Heart left ventricle (tissue), 16 donors: ENCODE data around the gene FA2H. TPM values are rescaled to one million over a fixed set of nuclear protein-coding genes. Genes with fewer than 3 reads are reported as not detected.

ENCODE experiments used
- ATAC-seq, 4 donors: fragments of 200-7000 bp; cut with Tn5 transposase; one replicate each; pipeline ENCODE4 v1.9.1; 2020 to 2022; ENCODE audit warnings: moderate library complexity in 4 of 4, mild to moderate bottlenecking in 3 of 4, moderate number of reproducible peaks in 1 of 4
- DNase-seq, 5 donors: peaks; one replicate each; pipeline ENCODE4 v3.0.0-alpha.2; 2020
- H3K27ac ChIP-seq, 12 donors: fragments of 200-600 bp; sonication (generic) in 4 of 12; one replicate each; pipeline versions ENCODE4 v1.5.0 to v1.8.0; 2016 to 2022; ENCODE audit warnings: mild to moderate bottlenecking in 2 of 12
- H3K27me3 ChIP-seq, 9 donors: fragments of 200-600 bp; sonication (generic) in 2 of 9; one replicate each; pipeline versions ENCODE4 v1.5.1 to v1.8.0; 2016 to 2022; ENCODE audit warnings: mild to moderate bottlenecking in 3 of 9
- H3K36me3 ChIP-seq, 9 donors: fragments of 200-600 bp; sonication (generic) in 2 of 9; one replicate each; pipeline versions ENCODE4 v1.5.0 to v1.8.0; 2018 to 2022; ENCODE audit warnings: mild to moderate bottlenecking in 2 of 9
- H3K4me1 ChIP-seq, 12 donors: fragments of 200-600 bp; sonication (generic) in 4 of 12; one replicate each; pipeline versions ENCODE4 v1.5.0 to v1.8.0; 2016 to 2022; ENCODE audit warnings: mild to moderate bottlenecking in 3 of 12
- H3K4me3 ChIP-seq, 12 donors: fragments of 200-600 bp; sonication (generic) in 4 of 12; one replicate each; pipeline versions ENCODE4 v1.5.0 to v1.8.0; 2017 to 2022; ENCODE audit warnings: mild to moderate bottlenecking in 9 of 12, moderate library complexity in 4 of 12
- H3K9me3 ChIP-seq, 12 donors: fragments of 200-600 bp; sonication (generic) in 4 of 12; one replicate each; pipeline versions ENCODE4 v1.5.0 to v1.8.0; 2016 to 2022; ENCODE audit warnings: mild to moderate bottlenecking in 1 of 12
- CTCF ChIP-seq, 12 donors: fragments of 200-600 bp; sonication (generic) in 4 of 12; IDR thresholded peaks; one replicate each; pipeline versions ENCODE4 v1.5.0 to v1.8.0; 2018 to 2022; ENCODE audit warnings: antibody characterized with exemption in 12 of 12, mild to moderate bottlenecking in 5 of 12
- POLR2A ChIP-seq, 2 donors: fragments of 450-650 bp; IDR thresholded peaks; one replicate each; pipeline ENCODE4 v1.6.1; 2017; ENCODE audit warnings: antibody characterized with exemption in 2 of 2, mild to moderate bottlenecking in 2 of 2, moderate library complexity in 2 of 2
- WGBS, 4 donors: extraction: QIAGEN DNeasy Blood & Tissue Kit in 2 of 4; methylation state at CpG; one replicate each; pipeline versions ENCODE4 v1.1.5 to v1.1.7; 2013 to 2018; 5-methylcytosine and 5-hydroxymethylcytosine counted together
- intact Hi-C, 10 donors: fragments of 100-400 bp; cut with DNase I; formaldehyde crosslinking; loops; one replicate each; pipeline versions ENCODE4 v1.11.1 to v1.14.2; 2022
- polyA plus RNA-seq, 2 donors: library from polyadenylated mRNA; stranded (reverse); fragments of 200-250 nt; gene quantifications; one replicate each; pipeline ENCODE4 v1.2.3, GENCODE V29; 2013
- total RNA-seq, 9 donors: library from RNA; depleted of rRNA in 2 of 9; stranded (reverse); fragments of >200 nt in 2 of 9; fragmentation: NEBNext Ultra II Directional in 3 of 9; extraction: Animal tissue kit (Norgen Biotek cat#: 25700) in 3 of 9; gene quantifications; one replicate each; pipeline versions ENCODE4 v1.1.0 to v1.2.4, GENCODE V29; 2016 to 2023
- donor health status: ischemic (EF 13 %, LVEDD 7.1; RV severe dilation, severe dysfunction).
- donor health status: healthy with polysubstance abuse.
- donor health status: DM: no; HTN: yes; CAD: no.
- donor health status: DM: no; HTN: no; CAD: no.
- donor health status: ischemic (EF 25% LVEDD 6.9; RV normal size, moderate dysfunction).
- donor health status: ischemic (EF 25% LVEDD 5.7; RV mildly dilated, moderate dysfunction).
- donor health status: healthy.
- donor health status: DM: yes; HTN: yes; CAD: no.
- donor health status: ischemic (EF 35%, LVEDD 5.7; RV mildly dilated, moderate dysfunction).
- donor health status: nonischemic (EF 11% LVEDD 7.7; RV severe dilation, severe dysfunction).
- donor health status: DM: yes; HTN: yes; CAD: no.
- donor health status: PGD.
- donor health status: ischemic (EF 29% LVEDD 5.4; RV normal size, mild dysfunction).
- donor health status: nonischemic (EF 23%, LVEDD 6.1; RV moderate dilation, normal function).

The FA2H gene
- total and polyA plus RNA-seq, 11 donors = 0.04 to 1.9 (median 0.39) TPM; not detected in 7

- no peaks in the 10 kb centered on the region for H3K4me1 ChIP-seq
- peaks cover 0 to 13% (median 0%) of the 10 kb centered on the region in 9 donors for H3K27me3 ChIP-seq
- no peaks in the 10 kb centered on the region for H3K9me3 ChIP-seq
- no peak overlapping the region for H3K4me3 ChIP-seq
- H3K27ac ChIP-seq = no peak overlapping the region
- DNase-seq = no peak
- 87 to 92% (median 88%) methylated on average over 18 to 19 of the region's 19 CpGs for WGBS, 4 donors
- TF ChIP-seq POLR2A (IDR thresholded peaks at IDR 0.05) (no peak), CTCF (IDR thresholded peaks at IDR 0.05) (no peak)
- H3K36me3 ChIP-seq = no peaks in the 10 kb centered on the region
- ATAC-seq = no peak
- intact Hi-C loops = no loop called here
Measured at GRCh38 chr16:74748616-74749026, 26.0 kb downstream of the FA2H start.

GRCh38 chr16:74747716-74748615 lies 26.7 kb downstream of the FA2H start:
- ATAC-seq = no peak
- Histone ChIP-seq H3K4me3 (no peak overlapping the region), H3K27me3 (peaks cover 0 to 13% (median 0%) of the 10 kb centered on the region in 9 donors), H3K36me3 (no peaks in the 10 kb centered on the region), H3K4me1 (no peaks in the 10 kb centered on the region), H3K27ac (no peak overlapping the region), H3K9me3 (no peaks in the 10 kb centered on the region)
- 78 to 82% (median 80%) methylated on average over 20 to 32 of the region's 32 CpGs for WGBS, 4 donors
- no peak for DNase-seq
- intact Hi-C loops = no loop called here
- TF ChIP-seq CTCF (IDR thresholded peaks at IDR 0.05) (no peak), POLR2A (IDR thresholded peaks at IDR 0.05) (no peak)

- no peak for DNase-seq
- ATAC-seq = no peak
- intact Hi-C loops = no loop called here
- Histone ChIP-seq H3K9me3 (no peaks in the 10 kb centered on the region), H3K36me3 (no peaks in the 10 kb centered on the region), H3K4me1 (no peaks in the 10 kb centered on the region), H3K4me3 (no peak overlapping the region), H3K27ac (no peak overlapping the region), H3K27me3 (peaks cover 0 to 17% (median 0%) of the 10 kb centered on the region in 9 donors)
- TF ChIP-seq POLR2A (IDR thresholded peaks at IDR 0.05) (no peak), CTCF (IDR thresholded peaks at IDR 0.05) (no peak)
- 70 to 88% (median 80%) methylated on average over 7 of the region's 7 CpGs for WGBS, 4 donors
Measured at GRCh38 chr16:74745926-74746325, 28.7 kb downstream of the FA2H start.

GRCh38 chr16:74745109-74745615 lies 29.5 kb downstream of the FA2H start:
- Histone ChIP-seq H3K27me3 (peaks cover 0 to 17% (median 0%) of the 10 kb centered on the region in 9 donors), H3K9me3 (no peaks in the 10 kb centered on the region), H3K4me3 (no peak overlapping the region), H3K36me3 (no peaks in the 10 kb centered on the region), H3K4me1 (no peaks in the 10 kb centered on the region), H3K27ac (no peak overlapping the region)
- TF ChIP-seq CTCF (IDR thresholded peaks at IDR 0.05) (no peak), POLR2A (IDR thresholded peaks at IDR 0.05) (no peak)
- WGBS, 4 donors = 73 to 86% (median 79%) methylated on average over 10 of the region's 10 CpGs
- no peak for ATAC-seq
- intact Hi-C loops = no loop called here
- DNase-seq = no peak
